NCI-H526 (cell line): ENCODE measurements around the gene WDR62.

Source experiments
- DNase-seq, 2 experiments: peaks; one replicate each; lab custom pipeline; 2025; lab: John Stamatoyannopoulos, UW

WDR62 gene

GRCh38 chr19:36140304-36141038 is 85.8 kb downstream of the WDR62 start:
- peak; percentile 75 to 91 for DNase-seq

GRCh38 chr19:36141039-36141927 is 86.6 kb downstream of the WDR62 start:
- DNase-seq = peak; percentile 80 to 94

GRCh38 chr19:36142046-36142445 is 87.3 kb downstream of the WDR62 start:
- DNase-seq = no peak

GRCh38 chr19:36142496-36142895 is 87.8 kb downstream of the WDR62 start:
- DNase-seq = no peak

GRCh38 chr19:36144624-36145023 is 89.9 kb downstream of the WDR62 start:
- DNase-seq = no peak

GRCh38 chr19:36149673-36150406 is 95.1 kb downstream of the WDR62 start:
- no peak for DNase-seq

- no peak for DNase-seq
Measured at GRCh38 chr19:36150586-36150985, 95.9 kb downstream of the WDR62 start.

GRCh38 chr19:36151144-36152018 is 96.7 kb downstream of the WDR62 start:
- no peak for DNase-seq

- DNase-seq = no peak
Measured at GRCh38 chr19:36152019-36152351, 97.3 kb downstream of the WDR62 start.

GRCh38 chr19:36152352-36153091 is 97.8 kb downstream of the WDR62 start, which contains the start of gene COX7A1:
COX7A1 (minus strand) TSS chr19:36152447; CDS start chr19:36152407, 40 bp downstream.
- DNase-seq = no peak

- DNase-seq = no peak
Measured at GRCh38 chr19:36153126-36153525, 98.4 kb downstream of the WDR62 start.
